ENCODE data around the gene CHMP5.

Gene CHMP5

GRCh38 chr9:33318225-33318624, 53.4 kb downstream of the CHMP5 start:
- DNase-seq (ENCODE audit: low read depth) = no peak

- no peak for DNase-seq (ENCODE audit: low read depth)
These were observed 53.9 kb downstream of the CHMP5 start for GRCh38 chr9:33318781-33319180.

GRCh38 chr9:33320230-33320567, 55.4 kb downstream of the CHMP5 start:
- no peak for DNase-seq (ENCODE audit: low read depth)

- no peak for DNase-seq (ENCODE audit: low read depth)
These were observed 55.9 kb downstream of the CHMP5 start for GRCh38 chr9:33320568-33321261.

GRCh38 chr9:33329117-33329563, 64.3 kb downstream of the CHMP5 start:
- DNase-seq (ENCODE audit: low read depth) = no peak

- no peak for DNase-seq (ENCODE audit: low read depth)
These were observed 65.1 kb downstream of the CHMP5 start for GRCh38 chr9:33329979-33330378.

- no peak for DNase-seq (ENCODE audit: low read depth)
These were observed 66.6 kb downstream of the CHMP5 start for GRCh38 chr9:33331377-33331891.

Data from activated gamma-delta T cell treated with anti-CD3 and anti-CD28 coated beads, Interleukin-2, amount 50 U/mL, for 16 hours (primary cell).